OCI-M2 (cell line): ENCODE data around the gene SLC13A2.

Source experiments
- DNase-seq: peaks from one replicate; lab custom pipeline; 2025; ENCODE audit not compliant: unreplicated experiment; lab: John Stamatoyannopoulos, UW

Gene SLC13A2

DNA sequence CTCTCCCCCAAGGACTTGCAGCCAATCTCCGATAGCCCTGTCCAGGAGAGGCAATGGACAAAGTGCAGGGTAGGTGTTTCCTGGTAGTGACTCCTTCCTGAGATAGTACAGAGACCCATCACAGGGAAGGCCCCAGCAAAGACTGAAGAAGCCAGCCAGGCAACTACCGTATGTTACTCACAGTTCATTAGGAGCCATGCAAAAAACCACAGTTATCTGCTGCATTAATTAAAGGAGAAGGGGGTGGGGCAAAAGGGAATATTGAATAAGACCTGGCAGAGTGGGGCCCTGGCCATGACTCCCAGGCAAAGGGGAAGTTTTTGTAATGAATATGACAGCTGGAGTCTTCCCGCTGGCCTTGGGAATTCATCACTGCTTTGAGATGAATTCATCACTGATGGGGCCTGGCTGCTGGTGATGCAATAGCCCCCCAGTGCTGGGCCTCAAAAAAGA is 2.5 kb upstream of the SLC13A2 start:
- no peak for DNase-seq

- no peak for DNase-seq
These were observed 1.7 kb upstream of the SLC13A2 start for GRCh38 chr17:28471531-28472342.

DNA sequence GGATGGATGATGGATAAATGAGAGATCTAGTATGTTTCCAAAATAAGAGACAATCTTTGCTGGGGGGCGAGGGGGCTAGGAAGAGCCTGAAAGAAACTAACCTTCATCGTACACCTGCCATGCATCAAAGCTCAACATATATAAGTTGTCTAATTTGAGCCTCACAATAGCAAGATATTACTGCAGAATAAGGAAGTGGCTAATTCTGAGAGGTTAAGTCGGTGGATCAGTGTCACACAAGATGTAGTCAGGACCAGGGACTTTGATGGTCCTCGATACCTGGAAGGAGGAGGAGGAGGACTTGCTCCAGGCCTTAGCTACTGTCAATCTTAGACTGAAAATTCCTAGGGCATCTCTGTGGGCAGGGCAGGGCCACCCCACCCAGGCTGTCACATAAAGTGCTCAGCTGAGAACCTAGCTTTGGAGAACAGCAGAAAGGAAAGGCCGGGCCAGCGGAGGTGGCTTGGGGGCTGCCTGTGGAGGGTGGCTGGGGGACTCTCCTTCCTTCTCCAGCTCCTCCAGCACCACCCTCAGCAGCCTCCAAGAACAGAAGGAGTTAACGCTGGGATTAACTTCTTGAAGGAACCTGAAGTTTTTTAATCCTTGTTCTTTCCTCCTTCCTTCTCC is 460 bp upstream of the SLC13A2 start:
- DNase-seq = no peak

DNA sequence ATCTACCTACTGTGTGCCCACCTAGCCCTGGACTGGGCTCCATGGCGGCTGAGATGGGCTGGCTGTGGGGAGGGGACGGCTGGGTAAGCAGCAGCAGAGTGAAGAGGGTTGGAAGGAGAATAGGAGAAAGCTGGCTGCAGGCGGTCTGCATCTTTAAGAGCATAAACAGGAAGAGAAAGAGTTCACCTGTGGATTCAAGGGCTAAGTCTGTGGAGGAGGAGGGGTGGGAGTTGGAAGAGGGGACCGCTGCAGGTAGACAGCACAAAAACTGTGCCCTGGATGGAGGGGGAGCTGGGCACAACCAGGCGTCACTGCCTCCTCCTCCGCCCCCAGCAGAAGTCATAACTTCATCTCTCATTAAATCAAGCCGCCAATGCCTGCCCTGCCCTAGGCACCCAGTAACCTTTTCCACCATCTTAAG is 677 bp downstream of the SLC13A2 start:
- DNase-seq = no peak

DNA sequence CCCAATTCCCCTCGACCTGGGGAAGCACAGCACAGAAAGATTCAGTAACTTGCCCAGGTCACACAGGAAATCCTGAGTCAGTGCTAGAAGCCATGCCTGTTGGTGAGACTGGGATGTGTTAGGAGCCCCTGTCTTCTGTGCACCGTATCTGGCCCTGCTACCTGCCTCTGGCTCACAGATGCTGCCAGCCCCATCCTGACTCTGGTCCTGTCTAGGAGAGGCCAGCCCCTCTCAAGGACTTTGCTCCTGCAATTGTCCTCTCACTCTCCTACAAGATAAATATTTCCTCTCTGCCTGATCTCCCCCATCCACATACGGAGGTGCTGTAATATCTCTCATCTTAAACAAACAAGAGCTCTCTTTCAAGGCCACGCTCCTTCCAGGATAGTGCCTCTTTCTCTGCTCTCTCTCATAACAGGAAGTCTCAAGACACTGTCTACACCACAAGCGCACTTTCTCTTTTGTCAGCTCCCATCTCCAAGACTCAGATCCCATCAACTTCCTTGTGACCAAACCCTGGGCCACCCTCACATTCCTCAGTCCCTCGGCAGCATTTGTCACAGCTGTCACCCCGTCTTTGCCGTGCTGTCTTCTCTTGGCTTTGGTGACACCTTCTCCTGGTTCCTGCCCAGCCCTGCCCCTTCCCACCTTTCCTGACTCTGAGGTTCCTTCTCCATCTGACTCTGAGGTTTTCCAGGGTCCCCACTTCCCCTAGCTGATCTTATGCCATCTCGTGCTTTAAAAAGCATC is 1.9 kb downstream of the SLC13A2 start:
- no peak for DNase-seq

GRCh38 chr17:28476076-28476865 is 2.8 kb downstream of the SLC13A2 start:
- DNase-seq = no peak

- DNase-seq = no peak
These were observed 4.5 kb downstream of the SLC13A2 start for GRCh38 chr17:28477928-28478327.

- no peak for DNase-seq
These were observed 5.5 kb downstream of the SLC13A2 start for GRCh38 chr17:28478712-28479615.

- DNase-seq = no peak
These were observed 6.8 kb downstream of the SLC13A2 start for GRCh38 chr17:28480278-28480677.

DNA sequence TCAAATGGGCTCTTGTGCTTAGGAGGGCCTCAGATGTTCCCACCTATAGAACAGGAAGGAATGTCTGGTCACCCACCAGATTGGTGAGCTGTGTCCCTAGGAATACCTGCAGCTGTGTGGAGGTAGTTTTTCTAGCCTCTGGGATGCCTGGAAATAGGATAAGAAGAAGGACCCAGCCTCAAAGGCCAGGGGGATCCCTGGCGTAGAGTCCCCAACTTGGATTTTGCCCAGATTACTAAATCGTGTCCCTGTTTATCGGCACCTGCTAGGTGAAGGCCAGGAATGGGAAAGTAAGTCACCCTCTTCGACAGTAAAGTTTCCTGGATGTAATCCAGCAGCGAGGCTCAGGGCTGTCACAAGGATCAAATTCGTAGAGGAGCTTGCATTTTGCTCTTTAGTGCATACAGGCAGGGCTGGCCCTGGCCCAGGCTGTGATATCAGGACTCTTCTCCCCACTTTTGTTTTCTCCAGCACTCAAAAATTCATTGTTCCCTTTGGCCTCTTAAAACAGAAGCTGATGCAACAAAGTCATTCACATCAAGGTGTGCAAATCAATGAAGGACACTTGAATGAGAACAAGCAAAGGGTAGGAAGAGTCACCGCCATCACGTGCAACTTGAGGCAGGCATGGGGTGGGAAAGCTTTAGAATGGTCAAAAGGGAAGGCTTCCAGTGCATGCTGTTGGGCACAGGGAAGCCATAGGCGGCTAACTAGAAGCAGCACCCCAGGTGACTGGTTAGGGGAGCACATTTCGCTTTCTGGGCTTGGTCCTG is 7.5 kb downstream of the SLC13A2 start:
- DNase-seq = no peak

GRCh38 chr17:28482551-28483199 is 9.2 kb downstream of the SLC13A2 start:
- DNase-seq = no peak

DNA sequence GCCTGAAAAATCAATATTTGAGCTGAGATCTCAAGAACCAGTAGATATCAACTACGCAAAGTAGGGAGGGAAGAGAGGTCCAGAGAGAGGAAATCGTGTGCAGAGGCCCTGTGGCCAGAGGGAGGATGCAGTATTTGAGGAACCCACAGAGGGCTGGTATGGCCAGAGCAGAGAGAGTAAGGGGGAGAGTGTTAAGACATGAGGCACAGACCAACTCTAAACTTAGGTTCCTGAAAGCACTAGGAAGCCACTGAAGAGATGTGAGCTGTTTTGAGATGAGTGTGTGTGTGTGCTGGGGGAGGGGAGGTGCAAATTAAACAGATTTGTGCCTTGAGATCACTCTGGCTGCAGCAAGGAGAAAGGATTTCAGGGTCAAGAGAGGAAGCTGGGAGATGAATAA is 10.9 kb downstream of the SLC13A2 start:
- no peak for DNase-seq

DNA sequence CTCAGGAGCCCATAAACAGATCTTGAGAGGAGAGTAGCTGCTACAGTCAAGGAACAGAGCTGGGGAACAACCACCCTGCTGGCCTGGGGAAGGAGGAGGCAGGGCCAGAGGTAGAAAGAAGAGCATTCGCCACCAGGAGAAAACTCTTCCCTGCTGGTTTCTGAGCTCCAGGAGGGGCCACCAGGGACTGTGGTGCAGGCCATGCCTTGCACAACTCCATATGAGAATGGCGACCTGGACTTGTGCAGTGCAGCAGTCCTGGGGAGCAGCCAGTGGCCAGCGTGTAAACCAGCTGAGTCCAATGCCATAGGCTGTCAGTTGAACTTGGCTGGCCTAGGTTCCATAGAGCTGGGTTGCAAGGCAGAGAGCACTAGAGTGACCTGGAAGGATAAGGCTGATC is 11.6 kb downstream of the SLC13A2 start:
- DNase-seq = no peak

- no peak for DNase-seq
These were observed 14.6 kb downstream of the SLC13A2 start for GRCh38 chr17:28487881-28488532.

- no peak for DNase-seq
These were observed 15.3 kb downstream of the SLC13A2 start for GRCh38 chr17:28488533-28489276.

DNA sequence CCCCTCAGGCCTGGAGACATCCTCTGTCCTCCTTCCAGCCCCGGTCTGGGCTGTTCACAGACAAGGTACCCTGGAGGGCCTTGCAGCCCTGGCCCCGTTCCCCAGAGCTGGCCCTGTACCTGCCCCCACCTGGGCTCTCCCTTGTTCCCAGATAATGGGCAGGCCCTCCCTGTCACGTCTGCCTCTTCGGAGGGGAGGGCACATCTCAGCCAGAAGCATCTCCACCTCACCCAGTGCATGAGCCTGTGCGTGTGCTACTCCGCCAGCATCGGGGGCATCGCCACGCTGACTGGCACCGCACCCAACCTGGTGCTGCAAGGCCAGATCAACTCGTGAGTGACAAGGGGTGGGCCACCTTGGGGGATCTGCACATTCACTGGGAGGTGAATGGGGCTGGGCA is 17.8 kb downstream of the SLC13A2 start:
- no peak for DNase-seq

DNA sequence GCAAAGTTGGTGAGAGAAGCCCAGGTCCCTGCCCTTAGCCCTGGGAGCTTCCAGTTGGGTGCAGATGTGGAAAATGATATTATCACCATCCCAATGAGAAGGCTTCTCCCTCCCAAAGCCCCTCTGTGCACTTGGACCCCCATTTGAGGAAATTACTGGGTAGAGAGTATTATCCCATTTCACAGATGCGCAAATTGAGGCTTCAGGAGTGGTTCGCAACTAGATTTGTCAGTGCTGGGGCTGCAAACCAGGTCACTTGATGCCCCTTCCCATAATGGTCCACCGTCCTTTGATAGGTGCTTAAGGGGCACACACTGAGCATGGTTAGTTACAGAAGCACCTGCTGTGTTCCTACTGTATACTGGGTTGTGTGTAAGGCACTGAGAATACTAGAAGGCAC is 18.4 kb downstream of the SLC13A2 start:
- DNase-seq = no peak
